ENCODE measurements around the gene WDR83.

WDR83 gene

DNA sequence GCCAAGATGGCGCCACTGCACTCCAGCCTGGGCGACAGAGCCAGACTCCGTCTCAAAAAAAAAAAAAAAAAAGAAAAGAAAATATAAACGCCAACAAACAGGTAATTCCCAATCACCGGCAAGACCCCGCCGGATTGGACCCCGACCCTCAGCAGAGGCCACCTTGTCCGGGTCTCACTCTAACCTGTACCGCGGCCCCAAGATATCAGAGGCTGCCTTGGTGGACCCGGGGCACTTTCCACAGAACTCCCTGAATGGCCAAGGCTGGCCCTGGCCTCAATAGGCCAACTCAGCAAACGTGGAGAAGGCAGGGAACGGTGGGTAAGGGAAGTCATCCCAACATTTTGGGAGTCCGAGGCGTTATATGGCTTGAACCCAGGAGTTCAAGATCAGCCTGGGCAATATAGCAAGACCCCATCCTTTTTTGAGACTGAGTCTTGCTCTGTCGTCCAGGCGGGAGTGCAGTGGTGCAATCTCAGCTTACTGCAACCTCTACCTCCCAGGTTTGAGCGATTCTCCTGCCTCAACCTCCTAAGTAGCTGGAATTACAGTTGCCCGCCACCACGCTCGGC lies 27.9 kb upstream of the WDR83 start:
- Histone ChIP-seq H3K27ac (ENCODE audit: extremely low read depth, low read depth, low read length) (no peak overlapping the region), H3K36me3 (ENCODE audit: control insufficient read depth in 2 of 2, insufficient read depth in 1 of 2, low read length in 2 of 2) (no peaks in the 10 kb centered on the region), H3K4me1 (ENCODE audit: control insufficient read depth, insufficient read depth, low read length) (no peaks in the 10 kb centered on the region), H3K9me3 (ENCODE audit: control insufficient read depth, insufficient read depth, low read depth, low read length) (no peaks in the 10 kb centered on the region), H3K4me3 (ENCODE audit: low read depth, low read length) (no peak overlapping the region)
- TF ChIP-seq, protein P1, sequence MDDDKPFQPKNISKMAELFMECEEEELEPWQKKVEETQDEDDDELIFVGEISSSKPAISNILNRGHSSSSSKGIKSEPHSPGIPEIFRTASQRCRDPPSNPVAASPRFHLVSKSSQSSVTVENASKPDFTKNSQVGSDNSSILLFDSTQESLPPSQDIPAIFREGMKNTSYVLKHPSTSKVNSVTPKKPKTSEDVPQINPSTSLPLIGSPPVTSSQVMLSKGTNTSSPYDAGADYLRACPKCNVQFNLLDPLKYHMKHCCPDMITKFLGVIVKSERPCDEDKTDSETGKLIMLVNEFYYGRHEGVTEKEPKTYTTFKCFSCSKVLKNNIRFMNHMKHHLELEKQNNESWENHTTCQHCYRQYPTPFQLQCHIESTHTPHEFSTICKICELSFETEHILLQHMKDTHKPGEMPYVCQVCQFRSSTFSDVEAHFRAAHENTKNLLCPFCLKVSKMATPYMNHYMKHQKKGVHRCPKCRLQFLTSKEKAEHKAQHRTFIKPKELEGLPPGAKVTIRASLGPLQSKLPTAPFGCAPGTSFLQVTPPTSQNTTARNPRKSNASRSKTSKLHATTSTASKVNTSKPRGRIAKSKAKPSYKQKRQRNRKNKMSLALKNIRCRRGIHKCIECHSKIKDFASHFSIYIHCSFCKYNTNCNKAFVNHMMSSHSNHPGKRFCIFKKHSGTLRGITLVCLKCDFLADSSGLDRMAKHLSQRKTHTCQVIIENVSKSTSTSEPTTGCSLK (tag by site-specific recombination; IDR thresholded peaks at IDR 0.05): no peak
- TF ChIP-seq ZNF350 (tag by site-specific recombination; IDR thresholded peaks at IDR 0.05) (no peak), ZNF560 (tag by site-specific recombination; IDR thresholded peaks at IDR 0.05; ENCODE audit: borderline replicate concordance) (no peak), ZNF561 (tag by site-specific recombination; IDR thresholded peaks at IDR 0.05; ENCODE audit: borderline replicate concordance) (no peak), ZNF530 (tag by site-specific recombination; IDR thresholded peaks at IDR 0.05; ENCODE audit: low read depth) (no peak), ZNF548 (tag by site-specific recombination; IDR thresholded peaks at IDR 0.05) (no peak), KLF9 (tag by site-specific recombination; IDR thresholded peaks at IDR 0.05; ENCODE audit: low read depth) (no peak), ZBTB11 (tag by site-specific recombination; conservative IDR thresholded peaks at IDR 0.05; ENCODE audit: low read depth) (no peak), ZNF311 (tag by site-specific recombination; IDR thresholded peaks at IDR 0.05; ENCODE audit: borderline replicate concordance) (no peak), GLIS2 (tag by site-specific recombination; IDR thresholded peaks at IDR 0.05) (no peak), ZNF184 (tag by site-specific recombination; IDR thresholded peaks at IDR 0.05) (no peak), MZF1 (tag by site-specific recombination; IDR thresholded peaks at IDR 0.05; ENCODE audit: borderline replicate concordance) (no peak), KLF1 (tag by site-specific recombination; IDR thresholded peaks at IDR 0.05) (no peak)
- TF ChIP-seq, protein P2, sequence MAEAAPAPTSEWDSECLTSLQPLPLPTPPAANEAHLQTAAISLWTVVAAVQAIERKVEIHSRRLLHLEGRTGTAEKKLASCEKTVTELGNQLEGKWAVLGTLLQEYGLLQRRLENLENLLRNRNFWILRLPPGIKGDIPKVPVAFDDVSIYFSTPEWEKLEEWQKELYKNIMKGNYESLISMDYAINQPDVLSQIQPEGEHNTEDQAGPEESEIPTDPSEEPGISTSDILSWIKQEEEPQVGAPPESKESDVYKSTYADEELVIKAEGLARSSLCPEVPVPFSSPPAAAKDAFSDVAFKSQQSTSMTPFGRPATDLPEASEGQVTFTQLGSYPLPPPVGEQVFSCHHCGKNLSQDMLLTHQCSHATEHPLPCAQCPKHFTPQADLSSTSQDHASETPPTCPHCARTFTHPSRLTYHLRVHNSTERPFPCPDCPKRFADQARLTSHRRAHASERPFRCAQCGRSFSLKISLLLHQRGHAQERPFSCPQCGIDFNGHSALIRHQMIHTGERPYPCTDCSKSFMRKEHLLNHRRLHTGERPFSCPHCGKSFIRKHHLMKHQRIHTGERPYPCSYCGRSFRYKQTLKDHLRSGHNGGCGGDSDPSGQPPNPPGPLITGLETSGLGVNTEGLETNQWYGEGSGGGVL (tag by site-specific recombination; IDR thresholded peaks at IDR 0.05): no peak
- TF ChIP-seq, protein P3, sequence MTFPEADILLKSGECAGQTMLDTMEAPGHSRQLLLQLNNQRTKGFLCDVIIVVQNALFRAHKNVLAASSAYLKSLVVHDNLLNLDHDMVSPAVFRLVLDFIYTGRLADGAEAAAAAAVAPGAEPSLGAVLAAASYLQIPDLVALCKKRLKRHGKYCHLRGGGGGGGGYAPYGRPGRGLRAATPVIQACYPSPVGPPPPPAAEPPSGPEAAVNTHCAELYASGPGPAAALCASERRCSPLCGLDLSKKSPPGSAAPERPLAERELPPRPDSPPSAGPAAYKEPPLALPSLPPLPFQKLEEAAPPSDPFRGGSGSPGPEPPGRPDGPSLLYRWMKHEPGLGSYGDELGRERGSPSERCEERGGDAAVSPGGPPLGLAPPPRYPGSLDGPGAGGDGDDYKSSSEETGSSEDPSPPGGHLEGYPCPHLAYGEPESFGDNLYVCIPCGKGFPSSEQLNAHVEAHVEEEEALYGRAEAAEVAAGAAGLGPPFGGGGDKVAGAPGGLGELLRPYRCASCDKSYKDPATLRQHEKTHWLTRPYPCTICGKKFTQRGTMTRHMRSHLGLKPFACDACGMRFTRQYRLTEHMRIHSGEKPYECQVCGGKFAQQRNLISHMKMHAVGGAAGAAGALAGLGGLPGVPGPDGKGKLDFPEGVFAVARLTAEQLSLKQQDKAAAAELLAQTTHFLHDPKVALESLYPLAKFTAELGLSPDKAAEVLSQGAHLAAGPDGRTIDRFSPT (tag by site-specific recombination; IDR thresholded peaks at IDR 0.05): no peak
- TF ChIP-seq, protein P4, sequence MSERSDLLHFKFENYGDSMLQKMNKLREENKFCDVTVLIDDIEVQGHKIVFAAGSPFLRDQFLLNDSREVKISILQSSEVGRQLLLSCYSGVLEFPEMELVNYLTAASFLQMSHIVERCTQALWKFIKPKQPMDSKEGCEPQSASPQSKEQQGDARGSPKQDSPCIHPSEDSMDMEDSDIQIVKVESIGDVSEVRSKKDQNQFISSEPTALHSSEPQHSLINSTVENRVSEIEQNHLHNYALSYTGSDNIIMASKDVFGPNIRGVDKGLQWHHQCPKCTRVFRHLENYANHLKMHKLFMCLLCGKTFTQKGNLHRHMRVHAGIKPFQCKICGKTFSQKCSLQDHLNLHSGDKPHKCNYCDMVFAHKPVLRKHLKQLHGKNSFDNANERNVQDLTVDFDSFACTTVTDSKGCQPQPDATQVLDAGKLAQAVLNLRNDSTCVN (tag by site-specific recombination; optimal IDR thresholded peaks at IDR 0.05): no peak
- POLR2A ChIA-PET: interaction anchor here (0.7 kb wide), 1 partner anchor 79 kb away, joined by 6 read pairs; no protein-coding TSS in a partner anchor
- CTCF ChIA-PET: no interaction called here

Measured in HEK293 (cell line).